GM21723 (cell line): ENCODE results near the gene USP48.

ENCODE experiments used
- ATAC-seq: cut with Tn5 transposase; IDR thresholded peaks from one replicate; pipeline ENCODE4 v1.9.1; 2021; ENCODE audit warnings: mild to moderate bottlenecking, moderate library complexity; ENCODE audit not compliant: unreplicated experiment

Gene USP48

DNA sequence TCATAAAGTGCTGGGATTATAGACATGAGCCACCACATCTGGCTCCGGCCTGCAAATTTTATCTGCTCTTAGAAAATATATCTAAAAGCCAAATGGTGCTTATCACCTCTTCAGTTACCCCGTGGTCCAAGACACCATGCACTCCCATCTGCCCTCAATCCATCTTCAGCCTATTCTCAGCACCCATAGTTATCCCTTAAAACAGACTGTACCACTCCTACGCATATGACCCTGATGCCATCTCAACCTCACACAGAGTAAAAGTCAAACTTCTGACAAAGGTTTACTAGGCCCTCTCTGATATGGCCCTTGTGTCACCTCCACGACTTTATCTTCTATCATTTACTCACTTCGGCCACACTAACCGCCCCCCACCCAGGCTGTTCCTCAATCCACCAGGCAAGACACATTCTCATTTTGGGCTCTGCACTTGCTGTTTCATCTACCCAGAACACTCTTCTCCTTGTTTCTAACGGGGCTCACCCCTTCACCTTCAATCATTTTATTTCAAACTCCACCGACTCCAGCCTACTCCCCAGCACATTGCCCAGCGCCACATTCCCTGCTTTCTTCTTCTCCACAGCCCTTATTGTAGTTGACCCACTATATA is 33.0 kb downstream of the USP48 start:
- ATAC-seq = no peak

DNA sequence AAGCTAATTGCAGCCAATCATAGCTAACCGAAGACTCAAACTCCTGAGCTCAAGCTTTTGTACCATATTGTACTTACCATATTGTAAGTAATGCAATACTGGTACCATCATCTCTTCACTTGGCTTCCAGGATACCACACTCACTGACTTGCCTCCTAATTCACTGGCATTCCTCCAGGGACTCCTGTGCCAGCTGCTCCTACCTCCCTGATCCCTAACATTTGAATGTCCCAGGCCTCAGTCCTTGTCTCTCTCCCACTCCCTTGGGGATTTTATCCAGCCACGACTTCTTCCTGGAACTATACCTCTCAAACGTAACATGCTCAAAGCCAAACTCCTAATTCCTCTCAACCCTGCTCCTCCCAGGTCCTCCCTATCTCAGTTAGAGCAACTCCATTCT is 33.8 kb downstream of the USP48 start:
- ATAC-seq = no peak

DNA sequence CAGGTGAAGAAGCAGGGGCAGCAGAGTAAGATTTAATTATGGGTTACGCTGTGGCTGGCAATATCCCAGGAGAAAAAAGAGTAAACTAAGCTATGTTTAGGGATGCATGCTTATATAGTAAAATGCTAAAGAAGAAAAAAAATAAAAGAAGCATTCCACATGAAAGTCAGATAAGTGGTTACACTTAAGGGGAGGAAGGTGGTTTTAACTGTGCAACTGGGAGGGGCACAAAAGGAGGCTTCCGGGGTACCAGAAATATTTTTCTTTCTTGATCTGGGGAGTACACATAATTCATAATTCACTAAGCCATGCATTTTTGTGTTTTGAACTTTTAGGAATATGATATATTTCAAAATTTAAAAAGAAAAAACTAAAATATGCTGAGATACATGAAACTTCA is 39.5 kb downstream of the USP48 start:
- ATAC-seq = no peak

DNA sequence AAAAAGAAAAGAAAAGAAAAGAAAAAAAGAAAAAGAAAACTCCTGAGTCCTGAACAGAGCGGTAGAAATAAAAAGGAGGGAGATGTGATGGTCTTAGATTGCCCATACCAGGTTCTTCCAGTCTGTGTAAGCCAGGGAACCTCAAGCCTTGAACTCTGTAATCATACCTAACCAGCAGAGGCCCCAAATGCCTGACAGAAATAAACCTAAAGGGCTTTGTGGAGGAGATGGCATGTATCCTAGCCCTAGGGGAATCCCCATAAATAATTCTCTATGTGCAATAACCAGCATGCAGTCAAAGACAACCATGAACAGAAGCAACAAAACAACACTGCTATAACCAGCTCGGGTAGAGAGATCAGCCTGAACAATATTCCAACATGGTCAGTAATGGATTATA is 40.4 kb downstream of the USP48 start:
- ATAC-seq = no peak

DNA sequence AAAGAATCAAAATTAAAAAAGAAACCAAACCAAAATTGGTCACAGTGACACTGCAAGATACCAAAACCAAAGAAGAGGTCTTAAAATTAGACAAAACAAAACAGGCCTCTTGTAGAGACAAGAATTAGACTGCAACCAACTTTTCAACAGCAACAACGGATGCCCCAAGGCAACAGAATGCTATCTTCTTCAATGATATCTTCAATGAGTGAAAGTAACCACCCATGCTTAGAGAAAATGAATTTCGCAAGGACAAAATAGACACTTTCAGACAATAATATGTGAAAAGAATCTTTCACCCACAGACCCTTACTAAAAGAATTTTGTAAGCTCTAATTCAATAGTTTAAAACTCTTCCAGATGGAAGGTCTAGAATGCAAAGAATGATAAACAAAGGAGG is 41.7 kb downstream of the USP48 start:
- no peak for ATAC-seq

DNA sequence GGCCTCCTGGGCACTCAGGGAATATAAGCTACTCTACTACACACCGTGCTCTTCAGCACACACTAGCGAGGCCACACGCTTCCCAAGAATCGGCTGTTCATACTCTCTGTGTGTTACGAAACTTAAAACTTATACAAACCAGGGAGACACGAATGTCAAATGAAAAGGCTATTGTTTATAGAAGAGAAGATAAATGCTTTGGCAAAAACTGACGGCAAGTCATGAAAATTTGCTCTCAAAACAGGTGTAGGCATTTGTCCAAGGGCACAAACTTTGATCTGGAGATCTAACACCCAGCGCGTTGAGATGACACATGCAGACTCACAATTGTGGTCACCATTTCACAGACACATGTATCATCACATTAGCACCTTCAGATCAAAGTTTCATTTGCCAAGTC is 46.1 kb downstream of the USP48 start:
- ATAC-seq = no peak

DNA sequence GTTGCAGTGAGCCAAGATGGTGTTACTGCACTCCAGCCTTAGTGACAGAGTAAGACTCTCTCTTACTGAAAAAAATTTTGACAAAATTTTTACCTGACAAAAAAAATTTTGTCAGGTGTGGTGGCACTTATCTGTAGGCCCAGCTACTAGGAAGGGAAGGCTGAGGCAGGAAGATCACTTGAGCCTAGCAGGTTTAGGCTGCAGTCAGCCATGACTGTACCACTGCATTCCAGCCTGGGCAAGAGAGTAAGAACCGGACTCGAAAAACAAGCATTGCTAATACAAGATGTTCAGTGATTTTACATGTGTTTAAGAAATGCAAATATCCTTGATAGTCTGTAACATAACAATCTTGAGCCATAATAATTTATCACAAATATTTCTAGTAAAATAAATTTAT is 46.9 kb downstream of the USP48 start:
- ATAC-seq = no peak

DNA sequence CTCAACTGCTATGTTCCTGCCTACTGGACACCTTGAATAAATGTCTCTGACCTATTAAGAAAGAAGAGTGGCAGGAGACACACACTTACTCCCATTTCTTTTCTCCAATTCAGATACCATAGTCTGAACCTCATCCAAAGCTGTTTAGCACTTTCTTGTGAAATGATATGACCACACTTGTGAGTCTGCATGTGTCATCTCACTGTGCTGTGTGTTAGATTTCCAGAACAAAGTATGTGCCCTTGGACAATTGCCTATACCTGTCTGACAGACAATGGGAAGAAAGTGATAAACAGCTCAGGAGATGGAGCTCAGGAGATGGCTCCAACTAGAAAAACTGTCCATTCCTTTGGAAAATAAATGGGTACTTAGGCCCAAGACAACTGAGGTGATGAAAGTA is 48.4 kb downstream of the USP48 start:
- no peak for ATAC-seq

DNA sequence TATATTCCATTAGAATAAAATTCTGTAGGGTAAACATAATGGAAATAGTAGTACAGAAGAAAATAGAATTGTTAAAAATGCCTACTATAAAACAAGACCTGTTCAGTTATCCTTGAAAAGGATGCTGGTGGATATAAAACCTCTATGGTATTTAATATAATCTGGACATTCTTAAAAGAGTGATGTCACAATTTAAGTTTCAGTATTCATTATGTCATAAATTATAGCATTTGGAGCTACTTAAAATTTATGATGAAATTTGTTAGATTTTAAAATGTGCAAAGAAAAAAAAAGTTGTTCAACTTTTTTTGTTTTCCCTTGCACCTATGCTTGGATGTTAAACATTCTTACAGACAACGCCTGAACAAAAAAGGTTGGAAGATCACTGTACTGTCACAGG is 50.3 kb downstream of the USP48 start:
- no peak for ATAC-seq

DNA sequence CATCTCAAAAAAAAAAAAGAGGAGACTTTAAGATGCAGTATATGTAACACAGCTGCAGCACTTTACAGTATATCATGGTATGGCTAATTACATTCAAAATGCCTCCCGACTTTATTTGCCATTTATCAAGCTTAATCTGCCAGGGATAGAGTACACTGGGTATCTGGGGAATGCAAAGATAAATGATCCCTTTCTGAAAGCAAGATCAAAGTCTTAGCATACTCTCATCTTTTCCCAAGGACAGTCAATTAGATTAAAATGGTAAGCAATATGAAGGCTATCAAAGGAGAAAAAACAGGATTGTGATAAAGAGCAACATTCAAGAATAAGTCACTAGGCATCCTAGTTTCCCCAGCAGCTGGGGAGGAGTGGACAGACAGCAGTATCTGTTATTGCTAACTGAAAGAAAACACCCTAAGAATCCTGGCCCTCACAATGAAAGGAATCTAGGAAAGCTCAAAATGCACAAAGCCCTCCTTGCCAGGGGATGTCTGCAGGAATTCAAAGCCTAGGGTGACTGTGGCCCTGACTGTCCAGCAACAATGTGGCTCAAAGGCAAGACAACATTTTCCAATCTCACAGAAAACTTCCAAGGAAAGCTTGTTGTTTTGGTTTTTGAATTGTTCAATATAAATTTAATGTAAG is 57.1 kb downstream of the USP48 start:
- no peak for ATAC-seq

DNA sequence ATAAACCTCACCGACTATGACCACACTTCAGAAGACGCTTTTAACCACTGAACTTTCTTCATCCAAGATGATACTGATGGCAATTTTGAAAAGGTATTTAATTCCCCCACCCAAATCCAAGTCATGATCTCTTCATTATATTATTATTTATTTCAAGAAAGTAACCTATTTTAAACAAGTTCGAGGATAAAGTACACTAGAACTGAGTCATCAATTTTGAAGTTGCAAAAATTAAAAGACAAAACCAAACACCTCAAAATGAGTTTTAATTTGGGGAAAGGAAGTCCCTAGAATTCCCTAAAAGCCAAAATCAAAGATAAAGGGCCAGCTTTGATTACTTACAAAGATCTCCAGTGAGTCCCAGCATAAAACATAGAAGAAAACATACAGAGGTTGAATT is 58.4 kb downstream of the USP48 start:
- no peak for ATAC-seq

DNA sequence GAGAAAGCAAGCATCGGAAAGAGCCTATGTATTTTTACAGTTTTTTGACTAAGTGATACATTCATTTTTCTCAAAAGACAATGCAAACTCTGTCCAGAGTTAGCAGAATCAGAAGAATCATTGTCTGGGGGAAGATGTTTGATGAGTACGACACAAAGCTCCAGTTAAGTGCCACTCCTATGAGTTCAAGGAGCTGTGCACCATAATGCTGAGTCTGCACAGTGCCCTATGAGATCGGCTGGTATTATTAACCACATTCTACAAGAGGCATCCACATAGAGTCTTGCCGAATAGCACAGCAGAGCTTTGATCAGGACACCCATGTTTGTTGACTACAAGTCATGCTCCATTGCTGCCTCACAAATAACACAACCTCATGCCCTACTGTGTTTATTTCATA is 58.9 kb downstream of the USP48 start:
- ATAC-seq = no peak

DNA sequence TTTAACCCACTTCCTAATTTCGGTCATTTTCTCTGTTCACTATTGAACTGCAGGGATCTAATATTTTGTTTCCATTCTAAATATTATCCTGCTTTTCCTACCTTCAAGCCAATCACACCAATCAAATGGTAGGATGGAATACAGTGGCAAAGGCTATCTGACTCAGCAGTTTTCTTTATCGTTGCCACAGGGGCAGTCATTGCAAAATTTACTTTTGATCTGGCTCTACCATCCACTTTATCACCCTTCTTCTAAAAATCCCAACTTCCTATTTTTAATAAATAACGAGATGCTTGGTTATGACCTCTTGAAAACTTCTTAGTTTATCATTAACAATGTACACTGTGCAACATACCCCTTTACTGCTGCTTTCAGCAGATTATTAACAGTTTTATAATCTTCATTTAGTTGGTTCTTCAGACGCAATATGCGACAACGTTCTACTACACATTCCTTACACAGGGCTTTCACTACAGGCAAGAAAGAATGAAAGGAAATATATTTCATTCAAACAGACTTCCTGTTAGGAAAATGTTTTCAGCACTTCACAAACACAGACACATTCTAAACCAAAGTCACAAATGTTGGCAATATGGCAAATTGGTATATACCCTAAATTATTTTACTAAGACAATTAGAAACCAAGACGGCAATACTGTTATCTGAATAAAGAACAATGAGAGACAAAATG is 61.5 kb downstream of the USP48 start:
- ATAC-seq = no peak

DNA sequence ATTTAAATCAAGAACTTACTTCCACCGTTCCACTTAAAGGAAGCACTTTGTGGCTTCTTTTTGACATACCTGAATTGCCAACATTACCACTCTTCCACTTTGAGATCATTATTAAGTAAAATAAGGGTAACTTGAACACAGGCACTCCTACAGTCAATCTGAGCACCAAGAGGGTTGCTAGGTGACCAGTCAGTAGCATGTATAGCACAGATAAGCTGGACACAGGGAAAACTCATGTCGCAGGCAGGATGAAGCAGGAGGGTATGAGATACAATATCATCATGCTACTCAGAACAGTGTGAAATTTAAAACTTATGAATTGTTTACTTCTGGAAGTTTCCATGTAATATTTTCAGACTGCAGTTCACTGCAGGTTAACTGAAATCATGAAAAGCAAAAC is 66.8 kb downstream of the USP48 start:
- no peak for ATAC-seq

DNA sequence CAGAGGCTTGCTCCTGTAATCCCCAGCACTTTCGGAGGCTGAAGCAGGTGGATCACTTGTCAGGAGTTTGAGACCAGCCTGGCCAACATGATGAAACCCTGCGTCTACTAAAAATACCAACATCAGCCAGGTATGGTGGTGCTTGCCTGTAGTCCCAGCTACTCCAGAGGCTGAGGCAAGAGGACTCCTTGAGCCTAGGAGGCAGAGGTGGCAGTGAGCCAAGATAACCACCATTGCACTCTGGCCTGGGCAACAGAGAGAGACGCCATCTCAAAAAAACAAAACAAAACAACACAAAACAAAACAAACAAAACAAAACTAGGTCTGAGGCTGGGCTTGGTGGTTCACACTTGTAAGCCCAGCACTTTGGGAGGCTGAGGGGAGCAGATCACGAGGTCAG is 75.1 kb downstream of the USP48 start:
- no peak for ATAC-seq

DNA sequence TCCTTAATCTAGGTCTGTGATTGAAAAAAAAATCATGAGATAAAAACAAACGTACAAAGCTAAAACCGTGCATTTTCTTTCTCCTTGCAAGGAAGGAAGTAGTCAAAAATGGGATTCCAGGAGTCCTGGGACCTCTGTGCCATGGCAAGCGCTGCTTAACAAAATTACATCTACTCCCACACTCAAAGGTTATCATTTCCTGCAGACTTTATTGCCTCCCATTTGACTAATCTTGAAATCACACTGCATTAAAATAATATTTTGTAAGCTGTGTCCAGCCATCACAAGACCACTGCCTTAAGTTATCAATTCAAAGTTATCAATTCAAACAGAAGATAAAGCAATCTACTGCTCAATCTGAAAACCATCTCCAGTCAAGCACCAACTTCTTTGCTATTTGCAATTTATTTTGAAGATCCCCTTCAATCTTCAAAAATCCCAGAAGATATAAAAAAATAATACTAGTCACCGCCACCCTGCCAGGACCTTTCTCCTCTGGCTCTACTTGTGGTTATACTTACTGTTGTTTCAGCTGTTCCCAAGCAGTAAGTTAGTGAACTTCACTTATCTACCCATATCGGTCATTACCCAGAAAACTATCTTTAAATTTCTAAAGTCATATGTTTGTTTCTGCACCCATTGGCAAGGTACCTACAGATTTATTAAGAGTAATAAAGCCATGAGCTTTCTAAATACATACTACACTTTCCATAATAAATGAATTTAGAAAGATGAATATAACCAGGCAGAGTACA is 75.7 kb downstream of the USP48 start:
- no peak for ATAC-seq

DNA sequence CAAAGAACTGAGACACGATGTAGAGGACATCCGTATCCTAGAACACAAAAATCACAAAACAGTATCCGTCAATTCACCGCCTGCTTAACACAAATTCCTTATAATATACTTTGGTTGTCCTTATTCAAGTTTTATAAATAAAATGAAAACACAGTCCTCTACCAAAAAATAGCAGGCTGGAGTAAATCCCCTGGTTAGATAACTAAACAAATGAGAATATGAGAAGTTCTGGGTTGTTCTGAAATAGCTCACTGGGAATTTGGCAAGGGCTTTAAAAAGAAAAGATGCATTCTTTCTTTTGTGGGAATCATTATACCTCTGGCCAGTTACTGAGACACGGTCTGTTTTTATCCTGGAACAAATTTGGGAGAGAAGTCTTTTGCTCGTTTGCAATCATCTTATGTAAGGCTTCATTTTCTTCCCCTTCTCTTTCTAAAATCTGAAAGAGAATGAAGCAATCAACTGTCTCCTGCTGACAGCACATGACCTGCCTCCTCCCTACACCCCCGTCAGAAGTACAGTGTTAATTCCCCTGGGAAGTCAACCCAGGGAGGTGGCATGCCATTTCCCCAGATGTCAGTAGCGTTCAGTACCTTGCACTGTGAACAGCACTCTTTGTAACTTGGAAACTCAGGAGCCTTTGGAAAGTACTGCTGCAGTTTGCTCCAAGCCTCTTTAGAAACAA is 76.7 kb downstream of the USP48 start:
- ATAC-seq = no peak

DNA sequence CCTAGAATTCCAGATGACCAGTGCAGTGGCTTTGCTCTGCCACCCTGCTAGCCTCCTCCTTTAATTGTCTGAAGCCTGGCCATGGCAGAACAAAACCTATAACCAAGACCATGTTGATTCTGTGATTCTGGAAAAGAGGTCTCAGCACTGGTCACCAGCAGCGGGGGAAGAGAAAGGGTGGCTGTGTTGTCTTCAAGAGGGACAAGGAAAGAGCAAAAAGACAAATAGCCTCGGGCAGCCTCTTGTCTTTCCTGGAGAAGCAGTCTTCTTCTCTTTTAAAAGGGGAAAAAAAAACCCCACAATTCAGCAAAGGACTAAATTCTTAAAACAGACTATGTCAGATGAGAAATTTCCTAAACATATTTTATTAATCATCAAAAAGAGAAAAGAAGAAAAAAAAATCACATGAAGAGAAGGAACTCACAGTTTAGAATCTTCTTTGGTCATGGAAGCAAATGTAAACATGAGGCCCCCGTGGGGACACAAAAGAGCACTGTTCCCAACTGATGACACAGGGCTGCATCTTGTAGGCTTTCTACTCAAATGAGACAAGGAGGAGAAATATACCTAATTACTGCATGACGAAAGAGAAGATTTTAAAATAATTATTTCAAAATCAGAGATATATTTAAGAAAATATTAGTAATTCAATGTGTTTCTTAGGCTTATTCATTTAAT is 77.5 kb downstream of the USP48 start:
- ATAC-seq = no peak

DNA sequence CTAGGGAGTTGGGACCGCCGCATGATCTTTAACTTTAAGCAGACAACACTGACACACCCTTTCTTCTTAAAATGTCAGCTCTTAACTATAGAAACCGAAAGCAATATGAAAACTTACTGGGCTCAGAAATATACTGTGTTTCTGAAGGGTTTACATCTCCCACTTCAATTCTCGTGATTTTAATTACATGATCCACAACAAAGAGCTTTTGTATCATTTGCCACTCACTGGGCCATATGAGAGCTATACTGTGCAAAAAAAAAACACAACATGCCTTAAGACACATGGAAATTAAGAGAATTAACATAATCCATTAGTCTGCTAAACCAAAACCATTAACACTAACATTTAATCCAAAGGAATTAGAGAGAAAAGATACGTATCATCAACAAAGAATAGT is 78.8 kb downstream of the USP48 start:
- ATAC-seq = no peak

DNA sequence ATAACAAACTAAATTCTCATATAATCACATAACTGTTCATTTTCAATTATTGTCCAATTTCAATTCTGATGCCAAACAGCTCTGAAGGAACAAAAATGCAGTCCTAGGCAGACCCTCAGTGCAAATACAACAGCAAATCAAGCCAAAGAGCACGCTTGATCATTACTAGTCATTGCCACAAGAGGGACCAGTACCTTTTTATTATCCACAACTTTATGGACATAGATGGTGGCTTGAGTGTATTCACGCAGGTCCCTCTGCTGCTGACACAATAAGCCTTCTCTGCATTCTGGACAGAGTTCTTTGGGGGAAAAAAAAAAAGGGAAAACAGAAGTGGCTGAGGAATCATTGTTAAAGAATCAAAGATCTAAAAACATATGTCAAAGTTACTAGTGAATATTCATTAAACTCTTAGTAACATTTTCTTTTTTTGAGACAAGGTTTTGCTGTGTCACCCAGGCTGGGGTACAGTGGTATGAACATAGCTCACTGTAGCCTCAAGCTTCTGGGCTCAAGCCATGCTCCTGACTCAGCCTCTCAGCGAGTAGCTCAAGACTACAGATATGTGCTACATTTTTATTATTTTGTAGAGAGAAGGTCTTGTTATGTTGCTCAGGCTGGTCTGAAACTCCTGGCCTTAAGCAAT is 79.5 kb downstream of the USP48 start:
- no peak for ATAC-seq
